IMR-90 (cell line): ENCODE data around the gene STAG1. TPM values are rescaled to one million over a fixed set of nuclear protein-coding genes. Genes with fewer than 3 reads are reported as not detected.

Experiments
- ATAC-seq: fragments of 200-7000 bp; cut with Tn5 transposase; 2 replicates; pipeline ENCODE4 v1.9.1; 2020; ENCODE audit warnings: low read depth, mild to moderate bottlenecking, moderate library complexity
- BruUV-seq: library from RNA; stranded (reverse); fragments of 400-500 nt; replicated peaks from 2 replicates; lab custom pipeline; 2021; lab: Mats Ljungman, UMichigan
- CTCF ChIA-PET: fragments of 300-600 bp; formaldehyde crosslinking; extraction: SDS; loops from one replicate; lab custom pipeline; 2021; ENCODE audit warnings: antibody characterized with exemption; lab: Yijun Ruan, JAX
- POLR2A ChIA-PET: fragments of 300-600 bp; sonication (Branson Sonifier 250); formaldehyde crosslinking; loops from one replicate; lab custom pipeline; 2022; ENCODE audit warnings: antibody characterized with exemption; ENCODE audit not compliant: unreplicated experiment; lab: Charles Lee
- DNase-seq: peaks from one replicate; pipeline ENCODE4 v3.0.0; 2013
- H2AFZ ChIP-seq: replicated peaks from 2 replicates; pipeline ENCODE3; 2013; ENCODE audit warnings: low read length, mild to moderate bottlenecking; ENCODE audit not compliant: poor library complexity
- H2AK5ac ChIP-seq: 2 replicates; pipeline ENCODE4 v1.6.1; 2013; ENCODE audit warnings: low read depth, low read length, inconsistent platforms
- H2AK9ac ChIP-seq: replicated peaks from 2 replicates; pipeline ENCODE3; 2013; ENCODE audit warnings: mild to moderate bottlenecking, low read depth, low read length, moderate library complexity; ENCODE audit not compliant: poor library complexity
- H2BK120ac ChIP-seq: 2 replicates; pipeline ENCODE4 v1.6.1; 2013; ENCODE audit warnings: low read depth, low read length, inconsistent platforms
- H2BK15ac ChIP-seq: 3 replicates; pipeline ENCODE4 v1.6.1; 2013; ENCODE audit warnings: low read depth, low read length, inconsistent platforms
- H2BK20ac ChIP-seq: 2 replicates; pipeline ENCODE4 v1.6.1; 2013; ENCODE audit warnings: low read depth, mild to moderate bottlenecking, inconsistent platforms, low read length, moderate library complexity
- H2BK5ac ChIP-seq: 2 replicates; pipeline ENCODE4 v1.6.1; 2013; ENCODE audit warnings: mild to moderate bottlenecking, low read depth, low read length, inconsistent platforms; ENCODE audit not compliant: poor library complexity, severe bottlenecking
- H3K14ac ChIP-seq: replicated peaks from 2 replicates; pipeline ENCODE4 v1.6.1; 2013; ENCODE audit warnings: low read depth, low read length, inconsistent platforms
- H3K18ac ChIP-seq: 2 replicates; pipeline ENCODE4 v1.6.1; 2013; ENCODE audit warnings: low read depth, low read length, control low read depth
- H3K23ac ChIP-seq: 2 replicates; pipeline ENCODE4 v1.6.1; 2013; ENCODE audit warnings: low read depth, low read length, inconsistent platforms
- H3K27ac ChIP-seq: 2 replicates; pipeline ENCODE4 v1.5.1; 2013; ENCODE audit warnings: mild to moderate bottlenecking, control low read depth, low read length; ENCODE audit not compliant: insufficient read depth
- H3K27me3 ChIP-seq: 2 replicates; pipeline ENCODE4 v1.6.1; 2013; ENCODE audit warnings: low read length; ENCODE audit not compliant: control insufficient read depth, insufficient read depth
- H3K36me3 ChIP-seq: 2 replicates; pipeline ENCODE4 v1.6.1; 2013; ENCODE audit warnings: low read length, mixed read lengths; ENCODE audit not compliant: control insufficient read depth, insufficient read depth
- H3K4ac ChIP-seq: 2 replicates; pipeline ENCODE4 v1.6.1; 2013; ENCODE audit warnings: low read depth, low read length, inconsistent platforms
- H3K4me1 ChIP-seq: 2 replicates; pipeline ENCODE4 v1.6.1; 2013; ENCODE audit warnings: low read length, mixed read lengths; ENCODE audit not compliant: control insufficient read depth, insufficient read depth
- H3K4me2 ChIP-seq: 2 replicates; pipeline ENCODE4 v1.6.1; 2013; ENCODE audit warnings: low read depth, mild to moderate bottlenecking, control low read depth, low read length, moderate library complexity
- H3K4me3 ChIP-seq: 2 replicates; pipeline ENCODE4 v1.5.1; 2013; ENCODE audit warnings: low read depth, mild to moderate bottlenecking, control low read depth, low read length, moderate library complexity; ENCODE audit not compliant: insufficient read depth
- H3K56ac ChIP-seq: 2 replicates; pipeline ENCODE4 v1.6.1; 2013; ENCODE audit warnings: low read length, inconsistent platforms; ENCODE audit not compliant: insufficient read depth; ENCODE audit errors: extremely low read depth
- H3K79me1 ChIP-seq, 2 experiments: 2 replicates each; pipeline ENCODE4 v1.6.1; 2013; ENCODE audit warnings: low read length in 2 of 2, inconsistent platforms in 1 of 2, low read depth in 1 of 2
- H3K9ac ChIP-seq: 2 replicates; pipeline ENCODE4 v1.6.1; 2013; ENCODE audit warnings: low read depth, low read length, control low read depth
- H3K9me1 ChIP-seq: 2 replicates; pipeline ENCODE4 v1.6.1; 2013; ENCODE audit warnings: low read length, inconsistent platforms; ENCODE audit not compliant: insufficient read depth
- H3K9me3 ChIP-seq: 2 replicates; pipeline ENCODE4 v1.6.1; 2013; ENCODE audit warnings: low read length; ENCODE audit not compliant: control insufficient read depth, insufficient read depth
- H4K20me1 ChIP-seq: 2 replicates; pipeline ENCODE4 v1.6.1; 2013; ENCODE audit warnings: low read length, inconsistent platforms; ENCODE audit not compliant: insufficient read depth
- H4K5ac ChIP-seq: 2 replicates; pipeline ENCODE4 v1.6.1; 2013; ENCODE audit warnings: mild to moderate bottlenecking, low read depth, low read length, control low read depth
- H4K8ac ChIP-seq, 2 experiments: 2 replicates each; pipeline ENCODE4 v1.6.1; 2013; ENCODE audit warnings: low read depth in 2 of 2, low read length in 2 of 2, control low read depth in 1 of 2, inconsistent platforms in 1 of 2
- H4K91ac ChIP-seq: 2 replicates; pipeline ENCODE4 v1.6.1; 2013; ENCODE audit warnings: low read depth, low read length, inconsistent platforms; ENCODE audit not compliant: insufficient read depth
- BHLHE40 ChIP-seq: fragments of 150-350 bp; IDR thresholded peaks from 2 replicates; pipeline ENCODE4 v1.6.1; 2016; ENCODE audit warnings: mild to moderate bottlenecking, low read depth, low read length
- CEBPB ChIP-seq: IDR thresholded peaks from 2 replicates; pipeline ENCODE4 v1.6.1; 2012; ENCODE audit warnings: low read depth, low read length, improper control_type of control experiment
- CHD1 ChIP-seq: IDR thresholded peaks from 2 replicates; pipeline ENCODE4 v1.6.1; 2012; ENCODE audit warnings: low read depth, low read length, improper control_type of control experiment
- CTCF ChIP-seq: conservative IDR thresholded peaks from 2 replicates; pipeline ENCODE4 v1.5.1; 2012; ENCODE audit warnings: mild to moderate bottlenecking, low read depth, low read length, improper control_type of control experiment
- ELK1 ChIP-seq: fragments of 150-350 bp; IDR thresholded peaks from 2 replicates; pipeline ENCODE4 v1.6.1; 2016; ENCODE audit warnings: low read depth, mild to moderate bottlenecking, low read length, moderate library complexity, borderline replicate concordance
- MAFK ChIP-seq: IDR thresholded peaks from 2 replicates; pipeline ENCODE4 v1.6.1; 2012; ENCODE audit warnings: low read depth, low read length, improper control_type of control experiment
- MAZ ChIP-seq: IDR thresholded peaks from 2 replicates; pipeline ENCODE4 v1.6.1; 2012; ENCODE audit warnings: low read depth, mild to moderate bottlenecking, low read length, improper control_type of control experiment, moderate library complexity, borderline replicate concordance
- MXI1 ChIP-seq: IDR thresholded peaks from 2 replicates; pipeline ENCODE4 v1.6.1; 2012; ENCODE audit warnings: low read depth, mild to moderate bottlenecking, low read length, moderate library complexity, borderline replicate concordance
- NFE2L2 ChIP-seq: fragments of 150-350 bp; IDR thresholded peaks from 2 replicates; pipeline ENCODE4 v1.6.1; 2016; ENCODE audit warnings: low read depth, mild to moderate bottlenecking, low read length
- POLR2A ChIP-seq: IDR thresholded peaks from 2 replicates; pipeline ENCODE4 v1.6.1; 2012; ENCODE audit warnings: mild to moderate bottlenecking, low read depth, low read length
- RAD21 ChIP-seq: IDR thresholded peaks from 2 replicates; pipeline ENCODE4 v1.6.1; 2012; ENCODE audit warnings: low read length, improper control_type of control experiment
- RCOR1 ChIP-seq: IDR thresholded peaks from 2 replicates; pipeline ENCODE4 v1.6.1; 2012; ENCODE audit warnings: mild to moderate bottlenecking, low read length, improper control_type of control experiment; ENCODE audit not compliant: insufficient replicate concordance
- RFX5 ChIP-seq: IDR thresholded peaks from 2 replicates; pipeline ENCODE4 v1.8.0; 2012; ENCODE audit warnings: low read depth, mild to moderate bottlenecking, low read length, moderate library complexity
- SMC3 ChIP-seq: fragments of 150-350 bp; IDR thresholded peaks from 2 replicates; pipeline ENCODE4 v1.6.1; 2016; ENCODE audit warnings: low read depth, mild to moderate bottlenecking, antibody characterized with exemption, low read length, moderate library complexity
- USF2 ChIP-seq: fragments of 150-350 bp; IDR thresholded peaks from 2 replicates; pipeline ENCODE4 v1.6.1; 2017; ENCODE audit warnings: mild to moderate bottlenecking, antibody characterized with exemption, low read length, low read depth
- WGBS, 2 experiments: methylation state at CpG; one replicate each; pipeline versions ENCODE4 v1.1.5 to v1.1.7; 2013; ENCODE audit warnings: missing lambda C conversion rate in 2 of 2; ENCODE audit not compliant: insufficient read length in 1 of 2; ENCODE audit errors: extremely low coverage in 2 of 2; 5-methylcytosine and 5-hydroxymethylcytosine counted together
- dilution Hi-C: fragments of 300-500 bp; cut with HindIII; formaldehyde crosslinking; loops from one replicate; pipeline ENCODE4 v1.14.3; 2018; ENCODE audit warnings: low sequenced_read_pairs; ENCODE audit not compliant: unreplicated experiment
- in situ Hi-C: fragments of 300-500 bp; cut with MboI; formaldehyde crosslinking; loops from 3 replicates; pipeline ENCODE4 v1.14.3; 2019; ENCODE audit warnings: low sequenced_read_pairs, inconsistent platforms, mixed read lengths
- intact Hi-C: fragments of 100-400 bp; cut with micrococcal nuclease; formaldehyde crosslinking; loops from 2 replicates; pipeline ENCODE4 v1.10.0; 2022
- polyA plus RNA-seq, 3 experiments: library from polyadenylated mRNA; depleted of rRNA; stranded (reverse); fragments of >200 nt; gene quantifications; 2 replicates each; pipeline ENCODE4 v1.2.3, GENCODE V29; 2012; ENCODE audit warnings: low replicate concordance in 1 of 3
- total RNA-seq: library from RNA; depleted of rRNA; stranded (reverse); fragments of >200 nt; gene quantifications from 2 replicates; pipeline ENCODE4 v1.2.3, GENCODE V29; 2012

Gene STAG1
- total and polyA plus RNA-seq, 2 of the 4 experiments (the other 2 are of a cell fraction) = 9.6 to 32.3 TPM

GRCh38 chr3:136513367-136513766 lies 238.8 kb downstream of the STAG1 start:
- in situ Hi-C loops = no loop called here

More at GRCh38 chr3:136513367-136513766, 238.8 kb downstream of the STAG1 start:
- H3K9me3 ChIP-seq = no peaks in the 10 kb centered on the region
- no CpG with 5 or more reads among the region's 2 CpGs for WGBS, 2 experiments
- no peak overlapping the region; the same call in 1 of the 2 replicates for H3K14ac ChIP-seq
- peaks cover 14 to 27% of the 10 kb centered on the region in 2 experiments; a peak in 3 of 4 replicates for H3K79me1 ChIP-seq
- peak overlapping the region in 1 of 2 experiments; percentile 54; a peak in 2 of 4 replicates for H4K8ac ChIP-seq
- H2BK15ac ChIP-seq = no peak overlapping the region; the same call in 2 of the 3 replicates
- H3K9ac ChIP-seq = no peak overlapping the region
- peak overlapping the region; percentile 49 for H4K5ac ChIP-seq
- peak overlapping the region; percentile 90; the same call in 1 of the 2 replicates for H2AK5ac ChIP-seq
- H3K23ac ChIP-seq = no peak overlapping the region
- ChIA-PET CTCF (interaction anchor here (0.7 kb wide), 1 partner anchor 116 kb away, joined by 6 read pairs; no protein-coding TSS in a partner anchor), POLR2A (no interaction called here)
- H2AFZ ChIP-seq = no peak overlapping the region
- H2BK120ac ChIP-seq = no peak overlapping the region
- peak overlapping the region; percentile 29; the same call in 1 of the 2 replicates for H3K18ac ChIP-seq
- ATAC-seq = no peak
- no peak overlapping the region for H2BK5ac ChIP-seq
- TF ChIP-seq RAD21 (no peak), RFX5 (no peak), NFE2L2 (no peak), POLR2A (no peak), CEBPB (no peak), SMC3 (no peak), CHD1 (no peak), MAFK (no peak), USF2 (no peak), BHLHE40 (no peak), ELK1 (no peak), MAZ (no peak), RCOR1 (no peak), MXI1 (no peak), CTCF (no peak)
- H4K20me1 ChIP-seq = no peaks in the 10 kb centered on the region
- intact Hi-C loops = no loop called here
- dilution Hi-C loops = no loop called here
- no peak overlapping the region for H2AK9ac ChIP-seq
- 0 out of 2 replicates have a peak, but pooled peaks cover 3% of the 10 kb centered on the region for H3K9me1 ChIP-seq
- H3K56ac ChIP-seq = no peak overlapping the region
- H3K27ac ChIP-seq = no peak overlapping the region; the same call in 1 of the 2 replicates
- H3K27me3 ChIP-seq = no peaks in the 10 kb centered on the region
- H3K4me1 ChIP-seq = peaks cover 7% of the 10 kb centered on the region
- BruUV-seq = no TSS peak
- H3K4ac ChIP-seq = peak overlapping the region; percentile 83
- H2BK20ac ChIP-seq = no peak overlapping the region
- no peak overlapping the region for H3K4me2 ChIP-seq
- peak overlapping the region; percentile 53; the same call in 1 of the 2 replicates for H4K91ac ChIP-seq
- H3K36me3 ChIP-seq = peaks cover 4% of the 10 kb centered on the region
- DNase-seq = no peak
- no peak overlapping the region for H3K4me3 ChIP-seq
